GM21528 (cell line): ENCODE results near the gene NFKBIL1.
"Not testable (repeated sequence)": the region's sequence is repeated elsewhere in the genome, so short reads cannot be mapped to it uniquely, and the experiment has no call there.

Experiments used
- ATAC-seq: cut with Tn5 transposase; IDR thresholded peaks from one replicate; pipeline ENCODE4 v1.9.1; 2021; ENCODE audit warnings: mild to moderate bottlenecking, moderate library complexity; ENCODE audit not compliant: unreplicated experiment, low FRiP score

Gene NFKBIL1

GRCh38 chr6:31579546-31580437, 32.4 kb downstream of the NFKBIL1 start:
- no peak for ATAC-seq

- no peak for ATAC-seq
Observed at GRCh38 chr6:31580438-31580740, 33.0 kb downstream of the NFKBIL1 start.

- peak; percentile 59 for ATAC-seq
Observed at GRCh38 chr6:31580807-31581433, 33.5 kb downstream of the NFKBIL1 start.

- ATAC-seq = no peak
Observed at GRCh38 chr6:31581434-31582229, 34.2 kb downstream of the NFKBIL1 start.

- no peak for ATAC-seq
Observed at GRCh38 chr6:31582230-31582643, 34.8 kb downstream of the NFKBIL1 start, which contains the start of gene LTB. TSS of gene LTB (minus strand) at chr6:31582424. CDS start at chr6:31582417, 7 bp downstream.

GRCh38 chr6:31585491-31585890, 38.1 kb downstream of the NFKBIL1 start:
- no peak for ATAC-seq

GRCh38 chr6:31586008-31586407, 38.6 kb downstream of the NFKBIL1 start, which contains the start of gene LST1:
TSS of gene LST1 (plus strand) at chr6:31586277. CDS start at chr6:31587300, 1,023 bp downstream.
- no peak for ATAC-seq

GRCh38 chr6:31586599-31587281, 39.3 kb downstream of the NFKBIL1 start:
- no peak for ATAC-seq

GRCh38 chr6:31587791-31588777, 40.7 kb downstream of the NFKBIL1 start:
- ATAC-seq = no peak

- ATAC-seq = no peak
Observed at GRCh38 chr6:31588871-31589650, 41.7 kb downstream of the NFKBIL1 start.

GRCh38 chr6:31590691-31591090, 43.3 kb downstream of the NFKBIL1 start:
- ATAC-seq = not testable (repeated sequence)

- no peak for ATAC-seq
Observed at GRCh38 chr6:31592396-31592771, 45.0 kb downstream of the NFKBIL1 start.

- ATAC-seq = no peak
Observed at GRCh38 chr6:31597006-31597405, 49.6 kb downstream of the NFKBIL1 start.

GRCh38 chr6:31607317-31607716, 59.9 kb downstream of the NFKBIL1 start:
- no peak for ATAC-seq
